HPDE6-E6E7 (cell line): ENCODE measurements around the gene SLC25A41.
"Not testable (repeated sequence)": the region's sequence is repeated elsewhere in the genome, so short reads cannot be mapped to it uniquely, and the experiment has no call there.

Experiments used
- DNase-seq: peaks from one replicate; pipeline ENCODE4 v3.0.0; 2011; ENCODE audit warnings: missing footprints; ENCODE audit errors: extremely low spot score

The SLC25A41 gene

GRCh38 chr19:6428692-6429418 lies 4.7 kb downstream of the SLC25A41 start:
- not testable (repeated sequence) for DNase-seq

GRCh38 chr19:6427131-6427530 lies 6.4 kb downstream of the SLC25A41 start:
- no peak for DNase-seq

- no peak for DNase-seq
Measured at GRCh38 chr19:6425732-6426620, 7.6 kb downstream of the SLC25A41 start.

GRCh38 chr19:6424939-6425731 lies 8.4 kb downstream of the SLC25A41 start:
- DNase-seq = peak; percentile 99

GRCh38 chr19:6424195-6424938 lies 9.2 kb downstream of the SLC25A41 start, which contains the start of gene KHSRP:
Gene KHSRP, minus strand, starts transcription at chr19:6424811. Its CDS starts 110 bp downstream, at chr19:6424701.
- DNase-seq = no peak

GRCh38 chr19:6423499-6424194 lies 9.9 kb downstream of the SLC25A41 start:
- peak; percentile 55 for DNase-seq

- DNase-seq = no peak
Measured at GRCh38 chr19:6421075-6422014, 12.2 kb downstream of the SLC25A41 start.

GRCh38 chr19:6418562-6418932 lies 15.0 kb downstream of the SLC25A41 start:
- DNase-seq = no peak

- no peak for DNase-seq
Measured at GRCh38 chr19:6417713-6418561, 15.6 kb downstream of the SLC25A41 start.

- DNase-seq = no peak
Measured at GRCh38 chr19:6416658-6417405, 16.7 kb downstream of the SLC25A41 start.

- DNase-seq = no peak
Measured at GRCh38 chr19:6415591-6416190, 17.9 kb downstream of the SLC25A41 start.

- no peak for DNase-seq
Measured at GRCh38 chr19:6414793-6415590, 18.6 kb downstream of the SLC25A41 start.

- no peak for DNase-seq
Measured at GRCh38 chr19:6413721-6414643, 19.6 kb downstream of the SLC25A41 start.

GRCh38 chr19:6413291-6413690 lies 20.3 kb downstream of the SLC25A41 start:
- DNase-seq = no peak

GRCh38 chr19:6412447-6413091 lies 21.0 kb downstream of the SLC25A41 start:
- no peak for DNase-seq
